Keratinocyte (primary cell): Measurements from ENCODE around the gene SH3PXD2B. TPM values are rescaled to one million over a fixed set of nuclear protein-coding genes. Genes with fewer than 3 reads are reported as not detected.

Experiments
- DNase-seq: peaks from one replicate; pipeline ENCODE4 v3.0.0-alpha.2; 2011; ENCODE audit warnings: low read depth, missing footprints, low spot score
- FAIRE-seq: peaks from 2 replicates; lab custom pipeline; 2011; peaks lifted over from hg19 to GRCh38; lab: Jason Lieb, UNC
- H2AFZ ChIP-seq: 2 replicates; pipeline ENCODE4 v1.6.0; 2012; ENCODE audit warnings: low read length, control low read depth, inconsistent platforms; ENCODE audit not compliant: control insufficient read depth
- H3K27ac ChIP-seq: 2 replicates; pipeline ENCODE4 v1.5.1; 2011; ENCODE audit warnings: low read length; ENCODE audit not compliant: control insufficient read depth, insufficient read depth
- H3K27me3 ChIP-seq: 3 replicates; pipeline ENCODE4 v1.6.0; 2011; ENCODE audit warnings: low read length; ENCODE audit not compliant: control insufficient read depth, insufficient read depth; ENCODE audit errors: extremely low read depth
- H3K36me3 ChIP-seq, 2 experiments: 2 replicates in 1 of 2; 3 replicates in 1 of 2; pipeline ENCODE4 v1.5.1; 2011; ENCODE audit warnings: low read length in 2 of 2, mild to moderate bottlenecking in 1 of 2; ENCODE audit not compliant: control insufficient read depth in 2 of 2, insufficient read depth in 2 of 2; ENCODE audit errors: extremely low read depth in 1 of 2
- H3K4me1 ChIP-seq: 3 replicates; pipeline ENCODE4 v1.5.1; 2011; ENCODE audit warnings: low read length; ENCODE audit not compliant: control insufficient read depth, insufficient read depth; ENCODE audit errors: extremely low read depth
- H3K4me2 ChIP-seq: 3 replicates; pipeline ENCODE4 v1.6.0; 2011; ENCODE audit warnings: low read depth, low read length; ENCODE audit not compliant: control insufficient read depth, insufficient read depth; ENCODE audit errors: extremely low read depth
- H3K4me3 ChIP-seq, 3 experiments: fragments of 200-600 bp in 1 of 3; sonication (generic) in 1 of 3; 2 replicates in 2 of 3; 3 replicates in 1 of 3; pipeline ENCODE4 v1.5.1; 2011 to 2016; ENCODE audit warnings: low read length in 3 of 3, mild to moderate bottlenecking in 3 of 3, control low read depth in 2 of 3, inconsistent platforms in 1 of 3, low read depth in 1 of 3, mixed read lengths in 1 of 3, mixed run types in 1 of 3, moderate library complexity in 1 of 3; ENCODE audit not compliant: control insufficient read depth in 2 of 3, insufficient read depth in 2 of 3; ENCODE audit errors: extremely low read depth in 1 of 3
- H3K79me2 ChIP-seq: 2 replicates; pipeline ENCODE4 v1.6.0; 2012; ENCODE audit warnings: low read length; ENCODE audit not compliant: control insufficient read depth, insufficient read depth
- H3K9ac ChIP-seq: 3 replicates; pipeline ENCODE4 v1.6.0; 2011; ENCODE audit warnings: low read length; ENCODE audit not compliant: control insufficient read depth, insufficient read depth; ENCODE audit errors: extremely low read depth
- H3K9me1 ChIP-seq: 3 replicates; pipeline ENCODE4 v1.6.0; 2011; ENCODE audit warnings: low read length; ENCODE audit not compliant: control insufficient read depth, insufficient read depth; ENCODE audit errors: extremely low read depth
- H3K9me3 ChIP-seq: 2 replicates; pipeline ENCODE4 v1.5.1; 2012; ENCODE audit warnings: low read depth, low read length; ENCODE audit not compliant: control insufficient read depth
- H4K20me1 ChIP-seq: 3 replicates; pipeline ENCODE4 v1.6.0; 2011; ENCODE audit warnings: low read length; ENCODE audit not compliant: control insufficient read depth, insufficient read depth; ENCODE audit errors: extremely low read depth
- CTCF ChIP-seq, 3 experiments: IDR thresholded peaks in 1 of 3; conservative IDR thresholded peaks in 1 of 3; optimal IDR thresholded peaks in 1 of 3; 2 replicates in 2 of 3; 3 replicates in 1 of 3; pipeline versions ENCODE3 to v1.5.1; 2011; ENCODE audit warnings: low read length in 3 of 3, mild to moderate bottlenecking in 3 of 3, moderate library complexity in 2 of 3, control low read depth in 1 of 3, inconsistent platforms in 1 of 3; ENCODE audit not compliant: insufficient read depth in 2 of 3; ENCODE audit errors: extremely low read depth in 1 of 3
- EZH2 ChIP-seq: IDR thresholded peaks from one replicate; pipeline ENCODE4 v1.6.1; 2012; ENCODE audit warnings: inconsistent platforms, mild to moderate bottlenecking, low read length, moderate library complexity
- dilution Hi-C: fragments of 300-500 bp; cut with MboI; formaldehyde crosslinking; loops from one replicate; pipeline ENCODE4 v1.7.0; 2020; ENCODE audit warnings: low sequenced_read_pairs; ENCODE audit not compliant: extremely low pct_ligation_motif_present
- polyA plus RNA-seq, 5 experiments: library from polyadenylated mRNA; depleted of rRNA in 3 of 5; stranded (reverse) in 3 of 5; stranded (forward) in 1 of 5; unstranded in 1 of 5; fragments of >200 nt; gene quantifications; 1 replicate in 1 of 5; 2 replicates in 3 of 5; 3 replicates in 1 of 5; pipeline versions ENCODE4 v1.2.1 to v1.2.3, GENCODE V29; 2011 to 2012; ENCODE audit warnings: missing spikeins in 2 of 5, low read depth in 1 of 5, low replicate concordance in 1 of 5

Gene SH3PXD2B
- polyA plus RNA-seq, 1 donor (not counting 4 experiments of a cell fraction or from before 2014, with no cell fraction given): 17.3 TPM

DNA sequence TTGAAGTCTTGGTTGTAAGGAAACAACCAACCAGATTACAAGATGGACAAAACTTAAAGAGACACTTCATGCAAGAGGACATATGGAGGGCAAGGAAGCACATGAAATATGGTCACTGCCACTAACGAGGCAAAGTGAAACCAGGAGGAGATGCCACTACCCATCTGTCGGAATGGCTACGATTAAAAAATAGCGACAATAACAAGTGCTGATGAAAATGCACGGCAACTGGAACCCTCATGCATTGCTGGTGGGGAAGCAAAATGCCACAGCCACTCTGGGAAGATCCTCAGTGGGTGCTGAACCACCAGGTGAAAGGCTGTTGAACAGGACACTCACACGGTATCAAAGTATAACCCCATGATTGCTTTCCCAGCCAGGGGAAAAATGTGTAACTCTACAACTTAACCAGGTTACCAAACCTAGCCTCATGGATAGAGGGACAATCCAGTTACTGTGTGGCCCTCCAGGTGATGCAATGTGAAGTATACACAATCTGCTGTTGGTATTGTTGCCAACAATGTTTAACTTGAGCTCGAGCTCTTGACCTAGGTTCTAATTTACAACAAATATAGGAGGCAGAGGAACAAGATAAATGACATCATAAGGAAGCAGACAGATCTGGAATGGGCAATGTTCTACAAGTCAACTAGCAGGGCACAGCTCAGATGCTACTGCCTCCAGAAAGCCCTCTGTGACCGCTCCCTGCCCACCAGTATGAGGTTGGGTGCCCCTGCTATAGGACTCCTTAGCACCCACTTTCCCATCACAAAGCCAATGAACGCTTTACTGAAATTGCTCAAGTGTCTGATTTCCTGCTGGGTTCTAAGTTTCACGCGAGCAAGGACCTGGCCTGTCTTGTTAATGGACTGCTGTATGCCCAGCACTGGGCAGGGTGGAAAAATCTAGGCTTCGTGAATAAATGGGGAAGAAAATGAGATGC is 25.8 kb downstream of the SH3PXD2B start:
- Histone ChIP-seq H3K36me3 (peaks cover 0 to 3% of the 10 kb centered on the region in 2 experiments), H3K4me3 (no peak overlapping the region), H3K27me3 (no peaks in the 10 kb centered on the region), H4K20me1 (no peaks in the 10 kb centered on the region), H2AFZ (no peak overlapping the region), H3K9ac (no peak overlapping the region), H3K27ac (no peak overlapping the region), H3K79me2 (peaks cover 8% of the 10 kb centered on the region), H3K9me1 (no peaks in the 10 kb centered on the region), H3K4me1 (no peaks in the 10 kb centered on the region), H3K4me2 (no peak overlapping the region), H3K9me3 (no peaks in the 10 kb centered on the region)
- dilution Hi-C loops: no loop called here
- TF ChIP-seq CTCF (optimal IDR thresholded peaks at IDR 0.05 in 1 of 3, IDR thresholded peaks at IDR 0.05 in 1 of 3, conservative IDR thresholded peaks at IDR 0.05 in 1 of 3; ENCODE audit: extremely low read depth in 1 of 3, insufficient read depth in 2 of 3, low read length in 3 of 3): no peak
- no peak for TF ChIP-seq EZH2
- DNase-seq: no peak
- no peak for FAIRE-seq

DNA sequence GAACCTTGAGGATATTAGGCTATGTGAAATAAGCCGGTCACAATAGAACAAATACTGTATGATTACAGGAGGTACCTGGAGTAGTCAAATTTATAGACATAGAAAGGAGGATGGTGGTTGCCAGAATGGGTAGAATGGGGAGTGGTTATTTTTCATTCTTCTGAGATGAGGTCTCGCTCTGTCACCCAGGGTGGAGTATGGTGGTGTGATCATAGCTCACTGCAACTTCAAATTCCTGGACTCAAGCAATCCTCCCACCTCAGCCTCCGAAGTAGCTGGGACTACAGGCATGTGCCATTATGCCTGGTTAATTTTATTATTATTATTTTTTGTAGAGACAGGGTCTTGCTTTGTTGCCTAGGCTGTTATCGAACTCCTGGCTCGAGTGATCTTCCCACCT is 27.1 kb downstream of the SH3PXD2B start:
- Histone ChIP-seq H3K27me3 (no peaks in the 10 kb centered on the region), H3K9me3 (no peaks in the 10 kb centered on the region), H2AFZ (no peak overlapping the region), H3K36me3 (peaks cover 1 to 4% of the 10 kb centered on the region in 2 experiments), H3K9ac (no peak overlapping the region), H4K20me1 (no peaks in the 10 kb centered on the region), H3K4me2 (no peak overlapping the region), H3K9me1 (no peaks in the 10 kb centered on the region), H3K79me2 (peaks cover 8% of the 10 kb centered on the region), H3K27ac (no peak overlapping the region), H3K4me3 (no peak overlapping the region), H3K4me1 (no peaks in the 10 kb centered on the region)
- dilution Hi-C loops: no loop called here
- DNase-seq (no peak), FAIRE-seq (no peak)
- TF ChIP-seq EZH2: no peak
- no peak for TF ChIP-seq CTCF (optimal IDR thresholded peaks at IDR 0.05 in 1 of 3, IDR thresholded peaks at IDR 0.05 in 1 of 3, conservative IDR thresholded peaks at IDR 0.05 in 1 of 3; ENCODE audit: extremely low read depth in 1 of 3, insufficient read depth in 2 of 3, low read length in 3 of 3)
